HCT116 (cell line): Measurements from ENCODE around the gene PDE4D. TPM values are rescaled to one million over a fixed set of nuclear protein-coding genes. Genes with fewer than 3 reads are reported as not detected.

ENCODE experiments used
- ATAC-seq: fragments of 200-7000 bp; cut with Tn5 transposase; 2 replicates; pipeline ENCODE4 v1.9.1; 2020; ENCODE audit warnings: mild to moderate bottlenecking, moderate library complexity
- BruUV-seq: library from RNA; stranded (reverse); fragments of 400-500 nt; replicated peaks from 2 replicates; lab custom pipeline; 2021; lab: Mats Ljungman, UMichigan
- CTCF ChIA-PET: fragments of 300-600 bp; sonication (Branson Sonifier 250); formaldehyde crosslinking; loops from one replicate; lab custom pipeline; 2021; ENCODE audit warnings: antibody characterized with exemption; lab: Charles Lee
- POLR2A ChIA-PET: fragments of 300-600, 350-600 bp; sonication (Branson Sonifier 250); formaldehyde crosslinking; loops from one replicate; lab custom pipeline; 2021; ENCODE audit warnings: antibody characterized with exemption; lab: Charles Lee
- RAD21 ChIA-PET, 2 experiments: fragments of 300-600 bp; sonication (Branson Sonifier 250); formaldehyde crosslinking; loops; one replicate each; lab custom pipeline; 2023; ENCODE audit warnings: low total read pairs in 2 of 2; ENCODE audit not compliant: uncharacterized antibody in 2 of 2, unreplicated experiment in 2 of 2, low non-redundant PET in 1 of 2; lab: Charles Lee
- DNase-seq: peaks from one replicate; pipeline ENCODE4 v3.0.0-alpha.2; 2010; ENCODE audit warnings: low read depth, low spot score
- H2AFZ ChIP-seq: fragments of 200-600 bp; shearing (Covaris generic), sonication (generic); 2 replicates; pipeline ENCODE4 v1.6.1; 2017; ENCODE audit warnings: low read depth, mixed run types, mixed read lengths, antibody characterized with exemption, low read length; ENCODE audit not compliant: poor library complexity, severe bottlenecking
- H3K27ac ChIP-seq: 2 replicates; pipeline ENCODE4 v1.5.1; 2012; ENCODE audit warnings: low read depth, low read length
- H3K27me3 ChIP-seq: fragments of 200-600 bp; sonication (generic); 2 replicates; pipeline ENCODE4 v1.6.1; 2016; ENCODE audit warnings: mixed run types, low read length, mixed read lengths; ENCODE audit not compliant: insufficient read depth
- H3K36me3 ChIP-seq, 2 experiments: fragments of 200-500 bp in 1 of 2; fragments of 200-600 bp in 1 of 2; sonication (Bioruptor generic) in 1 of 2; sonication (generic) in 1 of 2; 2 replicates each; pipeline versions ENCODE4 v1.5.1 to v1.6.1; 2014 to 2016; ENCODE audit warnings: low read length in 2 of 2, inconsistent platforms in 1 of 2, mixed read lengths in 1 of 2, mixed run types in 1 of 2; ENCODE audit not compliant: insufficient read depth in 2 of 2, control insufficient read depth in 1 of 2
- H3K4me1 ChIP-seq, 2 experiments: fragments of 200-600 bp in 1 of 2; sonication (generic) in 1 of 2; 2 replicates each; pipeline versions ENCODE4 v1.5.1 to v1.6.1; 2012 to 2017; ENCODE audit warnings: low read length in 2 of 2, inconsistent platforms in 1 of 2, mild to moderate bottlenecking in 1 of 2, mixed read lengths in 1 of 2, mixed run types in 1 of 2, moderate library complexity in 1 of 2; ENCODE audit not compliant: insufficient read depth in 2 of 2, control insufficient read depth in 1 of 2
- H3K4me2 ChIP-seq: fragments of 200-600 bp; sonication (generic); 2 replicates; pipeline ENCODE4 v1.6.1; 2017; ENCODE audit warnings: mixed run types, low read length, mixed read lengths
- H3K4me3 ChIP-seq, 2 experiments: fragments of 200-600 bp in 1 of 2; sonication (generic) in 1 of 2; replicated peaks in 1 of 2; 2 replicates each; pipeline ENCODE4 v1.5.1; 2011 to 2016; ENCODE audit warnings: low read length in 2 of 2, control low read depth in 1 of 2, low read depth in 1 of 2, mild to moderate bottlenecking in 1 of 2, mixed read lengths in 1 of 2, mixed run types in 1 of 2
- H3K79me2 ChIP-seq: fragments of 200-600 bp; sonication (generic); 2 replicates; pipeline ENCODE4 v1.6.1; 2017; ENCODE audit warnings: mild to moderate bottlenecking, mixed run types, low read length, moderate library complexity, mixed read lengths; ENCODE audit not compliant: insufficient read depth
- H3K9ac ChIP-seq: fragments of 200-600 bp; sonication (generic); 2 replicates; pipeline ENCODE4 v1.6.1; 2016; ENCODE audit warnings: low read length, mixed read lengths
- H3K9me2 ChIP-seq: fragments of 200-600 bp; sonication (generic), shearing (Covaris generic); 2 replicates; pipeline ENCODE4 v1.6.1; 2017; ENCODE audit warnings: mixed run types, mild to moderate bottlenecking, moderate library complexity; ENCODE audit not compliant: insufficient read depth
- H3K9me3 ChIP-seq, 2 experiments: fragments of 200-500 bp in 1 of 2; fragments of 200-600 bp in 1 of 2; sonication (Bioruptor generic) in 1 of 2; sonication (generic) in 1 of 2; 2 replicates each; pipeline ENCODE4 v1.6.1; 2014 to 2017; ENCODE audit warnings: low read length in 2 of 2, mixed read lengths in 2 of 2, inconsistent platforms in 1 of 2, low read depth in 1 of 2, mild to moderate bottlenecking in 1 of 2, mixed run types in 1 of 2, moderate library complexity in 1 of 2; ENCODE audit not compliant: control insufficient read depth in 1 of 2, insufficient read depth in 1 of 2
- H4K20me1 ChIP-seq: fragments of 200-600 bp; sonication (generic), shearing (Covaris generic); 2 replicates; pipeline ENCODE4 v1.6.1; 2017; ENCODE audit warnings: mixed run types, mild to moderate bottlenecking, moderate library complexity; ENCODE audit not compliant: insufficient read depth
- ATF3 ChIP-seq: IDR thresholded peaks from 2 replicates; pipeline ENCODE4 v1.6.1; 2012
- CTCF ChIP-seq, 3 experiments: fragments of 200-600 bp in 1 of 3; sonication (generic) in 1 of 3; IDR thresholded peaks in 2 of 3; conservative IDR thresholded peaks in 1 of 3; 2 replicates each; pipeline ENCODE4 v1.5.1; 2012 to 2017; ENCODE audit warnings: low read depth in 2 of 3, low read length in 2 of 3, antibody characterized with exemption in 1 of 3, borderline replicate concordance in 1 of 3, control low read depth in 1 of 3, mild to moderate bottlenecking in 1 of 3, mixed read lengths in 1 of 3, mixed run types in 1 of 3, moderate library complexity in 1 of 3; ENCODE audit not compliant: insufficient read depth in 1 of 3
- EZH2 ChIP-seq: fragments of 200-600 bp; sonication (generic); IDR thresholded peaks from 2 replicates; pipeline ENCODE4 v1.6.1; 2017; ENCODE audit warnings: antibody characterized with exemption, mixed run types
- EZH2phosphoT487 ChIP-seq: fragments of 200-600 bp; IDR thresholded peaks from 2 replicates; pipeline ENCODE4 v1.6.1; 2018; ENCODE audit warnings: antibody characterized with exemption, borderline replicate concordance
- TCF7L2 ChIP-seq: IDR thresholded peaks from 2 replicates; pipeline ENCODE4 v1.7.0; 2011; ENCODE audit warnings: borderline replicate concordance, inconsistent platforms; ENCODE audit not compliant: insufficient read depth, insufficient read length; ENCODE audit errors: extremely low read depth
- ZBTB33 ChIP-seq: IDR thresholded peaks from 2 replicates; pipeline ENCODE4 v1.6.1; 2011; ENCODE audit warnings: mild to moderate bottlenecking, low read length, moderate library complexity; ENCODE audit not compliant: insufficient replicate concordance; ENCODE audit errors: extremely low read depth
- ZFX ChIP-seq: fragments of 450-650 bp; IDR thresholded peaks from 2 replicates; pipeline ENCODE4 v1.6.1; 2017
- intact Hi-C: fragments of 100-400 bp; cut with micrococcal nuclease; formaldehyde crosslinking; loops from 2 replicates; pipeline ENCODE4 v1.10.0; 2022
- total RNA-seq: library from RNA; stranded (reverse); gene quantifications from one replicate; pipeline ENCODE4 v1.2.1, GENCODE V29; 2021; ENCODE audit not compliant: unreplicated experiment

Gene PDE4D
- total RNA-seq, 1 experiment from 2014 or later = 1.1 TPM

- POLR2A ChIA-PET = no interaction called here
- H3K27ac ChIP-seq = no peak overlapping the region
Observed at GRCh38 chr5:59652449-59652848, 241.1 kb downstream of the PDE4D start.

More at GRCh38 chr5:59652449-59652848, 241.1 kb downstream of the PDE4D start:
- no peak overlapping the region for H3K4me3 ChIP-seq
- BruUV-seq = no TSS peak
- no peak overlapping the region for H2AFZ ChIP-seq
- RAD21 ChIA-PET = no interaction called here
- intact Hi-C loops = no loop called here
- no peak overlapping the region for H3K9ac ChIP-seq
- H3K36me3 ChIP-seq = no peaks in the 10 kb centered on the region
- TF ChIP-seq ZBTB33 (no peak), EZH2phosphoT487 (no peak), TCF7L2 (no peak), ZFX (no peak), EZH2 (no peak), ATF3 (no peak), CTCF (IDR thresholded peaks at IDR 0.05 in 2 of 3, conservative IDR thresholded peaks at IDR 0.05 in 1 of 3; ENCODE audit: borderline replicate concordance in 1 of 3, insufficient read depth in 1 of 3, low read depth in 2 of 3, low read length in 2 of 3) (no peak)
- H3K9me3 ChIP-seq = no peaks in the 10 kb centered on the region
- ATAC-seq = no peak
- H3K4me1 ChIP-seq = no peaks in the 10 kb centered on the region
- no peaks in the 10 kb centered on the region for H3K79me2 ChIP-seq
- peaks cover 19% of the 10 kb centered on the region for H3K27me3 ChIP-seq
- H3K4me2 ChIP-seq = no peak overlapping the region
- H3K9me2 ChIP-seq = no peaks in the 10 kb centered on the region
- DNase-seq = no peak
- CTCF ChIA-PET = no interaction called here
- no peaks in the 10 kb centered on the region for H4K20me1 ChIP-seq
